A673 (cell line): Measurements from ENCODE around the gene ASCL2. TPM values are rescaled to one million over a fixed set of nuclear protein-coding genes. Genes with fewer than 3 reads are reported as not detected.

Experiments
- BruUV-seq: library from RNA; stranded (reverse); fragments of 400-500 nt; replicated peaks from 2 replicates; lab custom pipeline; 2021; lab: Mats Ljungman, UMichigan
- CTCF ChIA-PET: fragments of 300-600 bp; sonication (Branson Sonifier 250); formaldehyde crosslinking; loops from one replicate; lab custom pipeline; 2022; ENCODE audit warnings: antibody characterized with exemption; lab: Charles Lee
- POLR2A ChIA-PET: fragments of 300-600 bp; sonication (Branson Sonifier 250); formaldehyde crosslinking; loops from one replicate; lab custom pipeline; 2022; ENCODE audit warnings: antibody characterized with exemption; ENCODE audit not compliant: low non-redundant PET; lab: Charles Lee
- DNase-seq: peaks from one replicate; pipeline ENCODE4 v3.0.0-alpha.2; 2015; ENCODE audit warnings: low spot score
- H3K27ac ChIP-seq: fragments of 200-600 bp; sonication (generic); 2 replicates; pipeline ENCODE4 v1.5.1; 2016; ENCODE audit warnings: mixed run types, low read depth, mild to moderate bottlenecking, mixed read lengths, antibody characterized with exemption, low read length; ENCODE audit not compliant: poor library complexity, severe bottlenecking
- H3K27me3 ChIP-seq: fragments of 200-600 bp; sonication (generic); replicated peaks from 2 replicates; pipeline ENCODE4 v1.6.1; 2017; ENCODE audit warnings: mixed run types, low read depth, mild to moderate bottlenecking, mixed read lengths, antibody characterized with exemption, low read length; ENCODE audit not compliant: insufficient read depth, poor library complexity
- H3K36me3 ChIP-seq: fragments of 200-600 bp; sonication (generic); 2 replicates; pipeline ENCODE4 v1.6.1; 2016; ENCODE audit warnings: mixed run types, mild to moderate bottlenecking, mixed read lengths, antibody characterized with exemption, low read length; ENCODE audit not compliant: insufficient read depth, poor library complexity, severe bottlenecking
- H3K4me1 ChIP-seq: fragments of 200-600 bp; sonication (generic); 2 replicates; pipeline ENCODE4 v1.6.1; 2017; ENCODE audit warnings: mixed run types, mild to moderate bottlenecking, mixed read lengths, antibody characterized with exemption, low read length; ENCODE audit not compliant: insufficient read depth, poor library complexity, severe bottlenecking
- H3K4me3 ChIP-seq: fragments of 200-600 bp; sonication (generic); 2 replicates; pipeline ENCODE4 v1.5.1; 2016; ENCODE audit warnings: low read depth, mixed run types, mild to moderate bottlenecking, mixed read lengths, low read length; ENCODE audit not compliant: poor library complexity, severe bottlenecking
- H3K9me3 ChIP-seq: fragments of 200-600 bp; sonication (generic); 2 replicates; pipeline ENCODE4 v1.6.1; 2016; ENCODE audit warnings: mixed run types, low read depth, mild to moderate bottlenecking, mixed read lengths, antibody characterized with exemption, low read length; ENCODE audit not compliant: poor library complexity, severe bottlenecking
- CTCF ChIP-seq: fragments of 300-800, 200-600 bp; sonication (generic); conservative IDR thresholded peaks from 2 replicates; pipeline ENCODE4 v1.5.1; 2017; ENCODE audit warnings: low read depth, mild to moderate bottlenecking, antibody characterized with exemption, low read length, moderate library complexity, mixed read lengths
- EZH2 ChIP-seq: fragments of 200-600 bp; sonication (generic); IDR thresholded peaks from 2 replicates; pipeline ENCODE4 v1.6.1; 2017; ENCODE audit warnings: borderline replicate concordance, low read depth, mild to moderate bottlenecking, mixed read lengths, antibody characterized with exemption, low read length; ENCODE audit not compliant: poor library complexity, severe bottlenecking
- intact Hi-C: fragments of 100-400 bp; cut with micrococcal nuclease; formaldehyde crosslinking; loops from one replicate; pipeline ENCODE4 v1.10.0; 2022; ENCODE audit not compliant: unreplicated experiment
- total RNA-seq: library from RNA; stranded (reverse); gene quantifications from 2 replicates; pipeline ENCODE4 v1.2.3, GENCODE V29; 2021

Gene ASCL2
- total RNA-seq, 1 experiment from 2014 or later, result not detected

GRCh38 chr11:2276280-2277007, 6.1 kb upstream of the ASCL2 start:
- Histone ChIP-seq H3K9me3 (no peaks in the 10 kb centered on the region), H3K27ac (no peak overlapping the region), H3K36me3 (no peaks in the 10 kb centered on the region), H3K4me3 (no peak overlapping the region), H3K27me3 (peaks cover 61% of the 10 kb centered on the region), H3K4me1 (no peaks in the 10 kb centered on the region)
- no TSS peak for BruUV-seq
- DNase-seq, result no peak
- intact Hi-C loops, result no loop called here
- POLR2A ChIA-PET, result no interaction called here
- CTCF ChIA-PET, result no interaction called here
- no peak for TF ChIP-seq EZH2

- no peaks in the 10 kb centered on the region for H3K4me1 ChIP-seq
- H3K4me3 ChIP-seq, result no peak overlapping the region
- no TSS peak for BruUV-seq
- DNase-seq, result no peak
- peaks cover 69% of the 10 kb centered on the region for H3K27me3 ChIP-seq
- POLR2A ChIA-PET, result no interaction called here
- H3K9me3 ChIP-seq, result no peaks in the 10 kb centered on the region
- no peaks in the 10 kb centered on the region for H3K36me3 ChIP-seq
- no peak overlapping the region for H3K27ac ChIP-seq
- TF ChIP-seq CTCF (no peak), EZH2 (no peak)
- CTCF ChIA-PET, result no interaction called here
- intact Hi-C loops, result no loop called here
Measured at GRCh38 chr11:2275334-2276279, 5.2 kb upstream of the ASCL2 start.

- no peaks in the 10 kb centered on the region for H3K4me1 ChIP-seq
- H3K36me3 ChIP-seq, result no peaks in the 10 kb centered on the region
- no peak overlapping the region for H3K4me3 ChIP-seq
- no TSS peak for BruUV-seq
- TF ChIP-seq EZH2, result no peak
- TF ChIP-seq CTCF, result no peak
- CTCF ChIA-PET, result no interaction called here
- POLR2A ChIA-PET, result no interaction called here
- intact Hi-C loops, result no loop called here
- no peak overlapping the region for H3K27ac ChIP-seq
- no peak for DNase-seq
- H3K27me3 ChIP-seq, result peaks cover 75% of the 10 kb centered on the region
- H3K9me3 ChIP-seq, result no peaks in the 10 kb centered on the region
Measured at GRCh38 chr11:2273771-2274170, 3.4 kb upstream of the ASCL2 start.
